ENCODE measurements around the gene GJB3.

DNA sequence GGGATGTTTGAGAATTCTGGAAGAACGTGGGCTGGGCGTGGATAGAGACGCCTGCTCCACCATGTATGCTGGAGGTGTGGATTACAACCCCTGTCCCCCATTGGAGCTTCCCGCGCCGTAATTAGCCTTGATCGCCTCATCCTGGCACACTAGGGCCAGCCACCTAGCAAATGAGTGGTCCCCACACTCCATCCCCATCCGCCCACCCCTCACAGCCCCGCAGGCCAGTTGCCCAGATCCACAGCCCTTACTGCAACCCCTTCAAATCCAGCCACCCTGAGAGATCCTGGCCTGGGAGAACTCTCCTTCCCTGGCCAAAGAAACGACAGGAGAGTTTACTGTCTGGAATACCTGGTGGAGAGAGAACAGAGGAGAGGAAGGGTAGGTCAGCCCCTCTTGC, 11.4 kb downstream of the GJB3 start:
- TF ChIP-seq POLR2AphosphoS5 (IDR thresholded peaks at IDR 0.05; ENCODE audit: low read depth, low read length) (no peak), SIN3A (IDR thresholded peaks at IDR 0.05; ENCODE audit: borderline replicate concordance, insufficient read depth, low read length) (no peak), TAF1 (IDR thresholded peaks at IDR 0.05; ENCODE audit: borderline replicate concordance, insufficient read depth, low read length) (no peak)
- TF ChIP-seq, protein P1, sequence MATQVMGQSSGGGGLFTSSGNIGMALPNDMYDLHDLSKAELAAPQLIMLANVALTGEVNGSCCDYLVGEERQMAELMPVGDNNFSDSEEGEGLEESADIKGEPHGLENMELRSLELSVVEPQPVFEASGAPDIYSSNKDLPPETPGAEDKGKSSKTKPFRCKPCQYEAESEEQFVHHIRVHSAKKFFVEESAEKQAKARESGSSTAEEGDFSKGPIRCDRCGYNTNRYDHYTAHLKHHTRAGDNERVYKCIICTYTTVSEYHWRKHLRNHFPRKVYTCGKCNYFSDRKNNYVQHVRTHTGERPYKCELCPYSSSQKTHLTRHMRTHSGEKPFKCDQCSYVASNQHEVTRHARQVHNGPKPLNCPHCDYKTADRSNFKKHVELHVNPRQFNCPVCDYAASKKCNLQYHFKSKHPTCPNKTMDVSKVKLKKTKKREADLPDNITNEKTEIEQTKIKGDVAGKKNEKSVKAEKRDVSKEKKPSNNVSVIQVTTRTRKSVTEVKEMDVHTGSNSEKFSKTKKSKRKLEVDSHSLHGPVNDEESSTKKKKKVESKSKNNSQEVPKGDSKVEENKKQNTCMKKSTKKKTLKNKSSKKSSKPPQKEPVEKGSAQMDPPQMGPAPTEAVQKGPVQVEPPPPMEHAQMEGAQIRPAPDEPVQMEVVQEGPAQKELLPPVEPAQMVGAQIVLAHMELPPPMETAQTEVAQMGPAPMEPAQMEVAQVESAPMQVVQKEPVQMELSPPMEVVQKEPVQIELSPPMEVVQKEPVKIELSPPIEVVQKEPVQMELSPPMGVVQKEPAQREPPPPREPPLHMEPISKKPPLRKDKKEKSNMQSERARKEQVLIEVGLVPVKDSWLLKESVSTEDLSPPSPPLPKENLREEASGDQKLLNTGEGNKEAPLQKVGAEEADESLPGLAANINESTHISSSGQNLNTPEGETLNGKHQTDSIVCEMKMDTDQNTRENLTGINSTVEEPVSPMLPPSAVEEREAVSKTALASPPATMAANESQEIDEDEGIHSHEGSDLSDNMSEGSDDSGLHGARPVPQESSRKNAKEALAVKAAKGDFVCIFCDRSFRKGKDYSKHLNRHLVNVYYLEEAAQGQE (IDR thresholded peaks at IDR 0.05; ENCODE audit: insufficient read depth in 1 of 2, low read depth in 2 of 2, low read length in 2 of 2) = no peak

Measured in PFSK-1 (cell line).